Measurements from ENCODE around the gene KIF20B.

Gene KIF20B

GRCh38 chr10:89808842-89809241 is 107.5 kb downstream of the KIF20B start:
- no peak for TF ChIP-seq CTCF (IDR thresholded peaks at IDR 0.05)
- H3K4me1 ChIP-seq (ENCODE audit: control insufficient read depth in 1 of 2, insufficient read depth in 1 of 2, low read depth in 1 of 2, low read length in 1 of 2) = no peaks in the 10 kb centered on the region
- no peak overlapping the region for H3K4me3 ChIP-seq (ENCODE audit: low read depth in 1 of 2, low read length in 1 of 2)
- H3K27ac ChIP-seq = no peak overlapping the region
- no peaks in the 10 kb centered on the region for H3K9me3 ChIP-seq
- peaks cover 29% of the 10 kb centered on the region for H3K27me3 ChIP-seq
- H3K36me3 ChIP-seq = no peaks in the 10 kb centered on the region

GRCh38 chr10:89809766-89810165 is 108.4 kb downstream of the KIF20B start:
- H3K27me3 ChIP-seq = peaks cover 22% of the 10 kb centered on the region
- H3K36me3 ChIP-seq = no peaks in the 10 kb centered on the region
- H3K4me3 ChIP-seq (ENCODE audit: low read depth in 1 of 2, low read length in 1 of 2) = no peak overlapping the region
- H3K9me3 ChIP-seq = no peaks in the 10 kb centered on the region
- no peaks in the 10 kb centered on the region for H3K4me1 ChIP-seq (ENCODE audit: control insufficient read depth in 1 of 2, insufficient read depth in 1 of 2, low read depth in 1 of 2, low read length in 1 of 2)
- no peak overlapping the region for H3K27ac ChIP-seq
- no peak for TF ChIP-seq CTCF (IDR thresholded peaks at IDR 0.05)

GRCh38 chr10:89810908-89811525 is 109.6 kb downstream of the KIF20B start:
- no peak for TF ChIP-seq CTCF (IDR thresholded peaks at IDR 0.05)
- peaks cover 20% of the 10 kb centered on the region for H3K27me3 ChIP-seq
- no peaks in the 10 kb centered on the region for H3K9me3 ChIP-seq
- no peaks in the 10 kb centered on the region for H3K4me1 ChIP-seq (ENCODE audit: control insufficient read depth in 1 of 2, insufficient read depth in 1 of 2, low read depth in 1 of 2, low read length in 1 of 2)
- no peak overlapping the region for H3K4me3 ChIP-seq (ENCODE audit: low read depth in 1 of 2, low read length in 1 of 2)
- no peak overlapping the region for H3K27ac ChIP-seq
- no peaks in the 10 kb centered on the region for H3K36me3 ChIP-seq

GRCh38 chr10:89813546-89813945 is 112.2 kb downstream of the KIF20B start:
- Histone ChIP-seq H3K4me1 (ENCODE audit: control insufficient read depth in 1 of 2, insufficient read depth in 1 of 2, low read depth in 1 of 2, low read length in 1 of 2) (no peaks in the 10 kb centered on the region), H3K27me3 (peaks cover 7% of the 10 kb centered on the region), H3K9me3 (no peaks in the 10 kb centered on the region), H3K4me3 (ENCODE audit: low read depth in 1 of 2, low read length in 1 of 2) (no peak overlapping the region), H3K36me3 (no peaks in the 10 kb centered on the region), H3K27ac (no peak overlapping the region)
- TF ChIP-seq CTCF (IDR thresholded peaks at IDR 0.05) = no peak

GRCh38 chr10:89814278-89814677 is 112.9 kb downstream of the KIF20B start:
- no peak for TF ChIP-seq CTCF (IDR thresholded peaks at IDR 0.05)

More at GRCh38 chr10:89814278-89814677, 112.9 kb downstream of the KIF20B start:
- Histone ChIP-seq H3K27me3 (peaks cover 6% of the 10 kb centered on the region), H3K27ac (no peak overlapping the region), H3K9me3 (no peaks in the 10 kb centered on the region), H3K4me1 (ENCODE audit: control insufficient read depth in 1 of 2, insufficient read depth in 1 of 2, low read depth in 1 of 2, low read length in 1 of 2) (no peaks in the 10 kb centered on the region), H3K36me3 (no peaks in the 10 kb centered on the region), H3K4me3 (ENCODE audit: low read depth in 1 of 2, low read length in 1 of 2) (no peak overlapping the region)
